A549 (cell line): ENCODE results near the gene IL17RA.

ENCODE experiments used
- MAZ ChIP-seq: fragments of 150-350 bp; IDR thresholded peaks from 2 replicates; pipeline ENCODE4 v1.6.1; 2014; ENCODE audit warnings: antibody characterized with exemption, low read depth, low read length, borderline replicate concordance
- SMC3 ChIP-seq: fragments of >200 bp; sonication (Bioruptor Twin); formaldehyde crosslinking; IDR thresholded peaks from 3 replicates; pipeline ENCODE4 v1.6.1; 2018; ENCODE audit warnings: inconsistent platforms
- TP53 ChIP-seq: fragments of 250-450 bp; sonication (Bioruptor Pico); IDR thresholded peaks from 2 replicates; pipeline ENCODE4 v1.5.0; 2021; ENCODE audit warnings: mild to moderate bottlenecking, moderate library complexity
- TF ChIP-seq, protein P1 (sequence below): fragments of >200 bp; sonication (Bioruptor Twin); formaldehyde crosslinking; IDR thresholded peaks from 3 replicates; pipeline ENCODE4 v1.5.1; 2016
- TF ChIP-seq, protein P2 (sequence below): fragments of 450-650 bp; IDR thresholded peaks from 2 replicates; pipeline ENCODE4 v1.6.1; 2014; ENCODE audit warnings: antibody characterized with exemption

DNA sequence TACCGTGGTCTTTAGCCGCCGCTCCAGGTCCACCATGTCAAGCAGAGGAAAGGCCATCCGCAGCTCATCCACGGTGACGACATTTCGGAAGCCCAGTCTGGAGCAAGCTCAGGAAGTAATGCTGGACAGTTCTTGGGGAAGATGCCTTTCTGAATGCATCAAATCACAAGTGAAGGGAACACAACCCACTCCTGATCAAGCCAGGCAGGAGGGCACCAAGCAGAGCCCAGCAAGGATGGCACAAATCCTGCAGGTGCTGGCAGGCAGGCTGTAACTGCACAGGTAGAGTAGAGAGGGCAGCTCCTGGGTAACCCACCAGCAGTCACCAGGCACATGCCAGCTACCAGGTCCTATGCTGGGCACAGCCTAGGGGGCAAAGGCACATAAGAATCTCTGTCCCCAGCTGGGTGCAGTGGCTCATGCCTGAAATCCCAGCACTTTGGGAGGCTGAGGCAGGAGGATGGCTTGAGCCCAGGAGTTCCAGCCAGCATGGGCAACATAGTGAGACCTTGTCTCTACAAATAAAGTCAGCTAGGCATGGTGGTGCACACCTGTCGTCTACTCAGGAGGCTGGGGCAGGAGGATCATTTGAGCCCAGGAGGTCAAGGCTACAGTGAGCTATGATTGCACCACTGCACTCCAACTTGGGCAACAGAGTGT, 60.4 kb downstream of the IL17RA start:
- TF ChIP-seq, protein P1, sequence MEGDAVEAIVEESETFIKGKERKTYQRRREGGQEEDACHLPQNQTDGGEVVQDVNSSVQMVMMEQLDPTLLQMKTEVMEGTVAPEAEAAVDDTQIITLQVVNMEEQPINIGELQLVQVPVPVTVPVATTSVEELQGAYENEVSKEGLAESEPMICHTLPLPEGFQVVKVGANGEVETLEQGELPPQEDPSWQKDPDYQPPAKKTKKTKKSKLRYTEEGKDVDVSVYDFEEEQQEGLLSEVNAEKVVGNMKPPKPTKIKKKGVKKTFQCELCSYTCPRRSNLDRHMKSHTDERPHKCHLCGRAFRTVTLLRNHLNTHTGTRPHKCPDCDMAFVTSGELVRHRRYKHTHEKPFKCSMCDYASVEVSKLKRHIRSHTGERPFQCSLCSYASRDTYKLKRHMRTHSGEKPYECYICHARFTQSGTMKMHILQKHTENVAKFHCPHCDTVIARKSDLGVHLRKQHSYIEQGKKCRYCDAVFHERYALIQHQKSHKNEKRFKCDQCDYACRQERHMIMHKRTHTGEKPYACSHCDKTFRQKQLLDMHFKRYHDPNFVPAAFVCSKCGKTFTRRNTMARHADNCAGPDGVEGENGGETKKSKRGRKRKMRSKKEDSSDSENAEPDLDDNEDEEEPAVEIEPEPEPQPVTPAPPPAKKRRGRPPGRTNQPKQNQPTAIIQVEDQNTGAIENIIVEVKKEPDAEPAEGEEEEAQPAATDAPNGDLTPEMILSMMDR: no peak
- TF ChIP-seq SMC3 (no peak), TP53 (CRISPR knock-in tag) (no peak), MAZ (no peak)
- TF ChIP-seq, protein P2, sequence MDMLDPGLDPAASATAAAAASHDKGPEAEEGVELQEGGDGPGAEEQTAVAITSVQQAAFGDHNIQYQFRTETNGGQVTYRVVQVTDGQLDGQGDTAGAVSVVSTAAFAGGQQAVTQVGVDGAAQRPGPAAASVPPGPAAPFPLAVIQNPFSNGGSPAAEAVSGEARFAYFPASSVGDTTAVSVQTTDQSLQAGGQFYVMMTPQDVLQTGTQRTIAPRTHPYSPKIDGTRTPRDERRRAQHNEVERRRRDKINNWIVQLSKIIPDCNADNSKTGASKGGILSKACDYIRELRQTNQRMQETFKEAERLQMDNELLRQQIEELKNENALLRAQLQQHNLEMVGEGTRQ: no peak
